Ishikawa (cell line): ENCODE measurements around the gene JMJD4.

Experiments used
- CEBPB ChIP-seq: IDR thresholded peaks from 2 replicates; pipeline ENCODE4 v1.6.1; 2012
- CREB1 ChIP-seq: IDR thresholded peaks from 2 replicates; pipeline ENCODE4 v1.6.1; 2012; ENCODE audit warnings: low read depth
- EGR1 ChIP-seq: IDR thresholded peaks from 2 replicates; pipeline ENCODE4 v1.6.1; 2012
- EP300 ChIP-seq: IDR thresholded peaks from 2 replicates; pipeline ENCODE4 v1.6.1; 2012; ENCODE audit warnings: borderline replicate concordance
- FOXM1 ChIP-seq: IDR thresholded peaks from 2 replicates; pipeline ENCODE4 v1.6.1; 2012; ENCODE audit warnings: low read depth, borderline replicate concordance
- MAX ChIP-seq: IDR thresholded peaks from 2 replicates; pipeline ENCODE4 v1.6.1; 2012
- NFIC ChIP-seq: IDR thresholded peaks from 2 replicates; pipeline ENCODE4 v1.6.1; 2012
- RAD21 ChIP-seq: IDR thresholded peaks from 2 replicates; pipeline ENCODE4 v1.6.1; 2012; ENCODE audit warnings: low read depth
- REST ChIP-seq: IDR thresholded peaks from 2 replicates; pipeline ENCODE4 v1.6.1; 2012; ENCODE audit warnings: low read depth, mild to moderate bottlenecking
- TAF1 ChIP-seq: IDR thresholded peaks from 2 replicates; pipeline ENCODE4 v1.6.1; 2012; ENCODE audit warnings: low read depth, mild to moderate bottlenecking
- TCF12 ChIP-seq: IDR thresholded peaks from 2 replicates; pipeline ENCODE4 v1.6.1; 2012; ENCODE audit warnings: low read depth
- TEAD4 ChIP-seq: IDR thresholded peaks from 2 replicates; pipeline ENCODE4 v1.6.1; 2012
- USF1 ChIP-seq: IDR thresholded peaks from 2 replicates; pipeline ENCODE4 v1.6.1; 2012
- YY1 ChIP-seq: IDR thresholded peaks from 2 replicates; pipeline ENCODE4 v1.6.1; 2012; ENCODE audit warnings: low read depth
- ZBTB7A ChIP-seq: IDR thresholded peaks from 2 replicates; pipeline ENCODE4 v1.6.1; 2012; ENCODE audit warnings: low read depth

Gene JMJD4

GRCh38 chr1:227769047-227769935 is 34.2 kb upstream of the JMJD4 start:
- TF ChIP-seq FOXM1 (no peak), TEAD4 (no peak), EP300 (no peak), USF1 (no peak), YY1 (no peak), ZBTB7A (no peak), CEBPB (no peak), EGR1 (no peak), REST (no peak), NFIC (no peak), RAD21 (no peak), TAF1 (no peak), TCF12 (no peak), CREB1 (no peak), MAX (no peak)

- no peak for TF ChIP-seq EP300
These were observed 33.5 kb upstream of the JMJD4 start for GRCh38 chr1:227768640-227769039.

GRCh38 chr1:227768125-227768439 is 33.0 kb upstream of the JMJD4 start:
- no peak for TF ChIP-seq EGR1
- TF ChIP-seq CEBPB = no peak
- TF ChIP-seq RAD21 = no peak
- no peak for TF ChIP-seq TAF1
- no peak for TF ChIP-seq NFIC
- no peak for TF ChIP-seq MAX
- no peak for TF ChIP-seq REST
- no peak for TF ChIP-seq EP300
- TF ChIP-seq FOXM1 = no peak
- TF ChIP-seq YY1 = no peak
- TF ChIP-seq USF1 = no peak
- no peak for TF ChIP-seq TCF12
- TF ChIP-seq TEAD4 = no peak
- TF ChIP-seq ZBTB7A = no peak
- no peak for TF ChIP-seq CREB1

GRCh38 chr1:227767401-227768124 is 32.5 kb upstream of the JMJD4 start:
- TF ChIP-seq TAF1 = no peak
- no peak for TF ChIP-seq FOXM1
- no peak for TF ChIP-seq CEBPB
- no peak for TF ChIP-seq RAD21
- TF ChIP-seq USF1 = no peak
- no peak for TF ChIP-seq EP300
- no peak for TF ChIP-seq EGR1
- TF ChIP-seq REST = no peak
- no peak for TF ChIP-seq YY1
- no peak for TF ChIP-seq ZBTB7A
- TF ChIP-seq TCF12 = no peak
- TF ChIP-seq CREB1 = no peak
- TF ChIP-seq TEAD4 = no peak
- TF ChIP-seq NFIC = no peak
- no peak for TF ChIP-seq MAX
